A549 (cell line): ENCODE data around the gene BLCAP. TPM values are rescaled to one million over a fixed set of nuclear protein-coding genes. Genes with fewer than 3 reads are reported as not detected.

ENCODE experiments used
- ATAC-seq, 2 experiments: fragments of 200-7000 bp in 1 of 2; fragments of >200 bp in 1 of 2; cut with Nextera tagmentation in 1 of 2; cut with Tn5 transposase in 1 of 2; 3 replicates each; pipeline versions ENCODE4 v1.8.0 to v1.9.1; 2018 to 2020; ENCODE audit warnings: mild to moderate bottlenecking in 1 of 2, moderate library complexity in 1 of 2
- CTCF ChIA-PET: fragments of 300-600 bp; sonication (Branson Sonifier 250); formaldehyde crosslinking; extraction: SDS; loops from one replicate; lab custom pipeline; 2021; ENCODE audit warnings: antibody characterized with exemption, inconsistent platforms; lab: Yijun Ruan, JAX
- POLR2A ChIA-PET: fragments of 350-600 bp; formaldehyde crosslinking; extraction: SDS; loops from one replicate; lab custom pipeline; 2021; ENCODE audit warnings: antibody characterized with exemption, inconsistent platforms; lab: Yijun Ruan, JAX
- DNase-seq, 2 experiments: peaks; one replicate each; pipeline versions ENCODE4 v3.0.0 to v3.0.0-alpha.2; 2011 to 2016; ENCODE audit warnings: low read depth in 1 of 2, low spot score in 1 of 2
- FAIRE-seq: peaks from 2 replicates; lab custom pipeline; 2011; peaks lifted over from hg19 to GRCh38; lab: Jason Lieb, UNC
- H3K27ac ChIP-seq, 2 experiments: fragments of >200 bp; sonication (Bioruptor Twin); formaldehyde crosslinking; 3 replicates each; pipeline ENCODE4 v1.5.1; 2016 to 2017
- H3K4me1 ChIP-seq: fragments of >200 bp; sonication (Bioruptor Twin); formaldehyde crosslinking; 3 replicates; pipeline ENCODE4 v1.6.1; 2016
- H3K4me2 ChIP-seq: fragments of >200 bp; sonication (Bioruptor Twin); formaldehyde crosslinking; 3 replicates; pipeline ENCODE4 v1.6.1; 2016
- H3K4me3 ChIP-seq: fragments of >200 bp; sonication (Bioruptor Twin); formaldehyde crosslinking; 3 replicates; pipeline ENCODE4 v1.5.1; 2016
- H3K9me3 ChIP-seq: fragments of >200 bp; sonication (Bioruptor Twin); formaldehyde crosslinking; 3 replicates; pipeline ENCODE4 v1.6.1; 2016
- BHLHE40 ChIP-seq: IDR thresholded peaks from 2 replicates; pipeline ENCODE4 v1.6.1; 2012; ENCODE audit warnings: low read depth, low read length, inconsistent platforms
- CHD2 ChIP-seq: fragments of 150-350 bp; IDR thresholded peaks from 2 replicates; pipeline ENCODE4 v1.6.1; 2014; ENCODE audit warnings: low read length; ENCODE audit not compliant: partially characterized antibody
- EHMT2 ChIP-seq: fragments of 200-600 bp; sonication (generic); IDR thresholded peaks from 2 replicates; pipeline ENCODE4 v1.6.1; 2016; ENCODE audit warnings: antibody characterized with exemption, low read depth, mild to moderate bottlenecking, moderate library complexity
- ESRRA ChIP-seq: fragments of 150-350 bp; IDR thresholded peaks from 2 replicates; pipeline ENCODE4 v1.6.1; 2014; ENCODE audit warnings: mild to moderate bottlenecking, low read length, borderline replicate concordance
- HOXA7 ChIP-seq: fragments of 250-450 bp; sonication (Bioruptor Pico); IDR thresholded peaks from 2 replicates; pipeline ENCODE4 v1.5.0; 2020; ENCODE audit warnings: mild to moderate bottlenecking, moderate library complexity
- HOXB13 ChIP-seq: fragments of 250-450 bp; sonication (Bioruptor Pico); IDR thresholded peaks from 2 replicates; pipeline ENCODE4 v1.5.0; 2020; ENCODE audit warnings: low read depth, mild to moderate bottlenecking, moderate library complexity
- HOXB5 ChIP-seq: fragments of 250-450 bp; sonication (Bioruptor Pico); IDR thresholded peaks from 2 replicates; pipeline ENCODE4 v1.5.0; 2020; ENCODE audit warnings: mild to moderate bottlenecking, moderate library complexity
- JUN ChIP-seq, 2 experiments: fragments of >200 bp; sonication (Bioruptor Twin); formaldehyde crosslinking; IDR thresholded peaks; 2 replicates in 1 of 2; 3 replicates in 1 of 2; pipeline ENCODE4 v1.6.1; 2016 to 2017
- MAFK ChIP-seq: fragments of 450-650 bp; IDR thresholded peaks from 2 replicates; pipeline ENCODE4 v1.6.1; 2014; ENCODE audit not compliant: partially characterized antibody
- MAZ ChIP-seq: fragments of 150-350 bp; IDR thresholded peaks from 2 replicates; pipeline ENCODE4 v1.6.1; 2014; ENCODE audit warnings: antibody characterized with exemption, low read depth, low read length, borderline replicate concordance
- POLR2AphosphoS2 ChIP-seq: conservative IDR thresholded peaks from 2 replicates; pipeline ENCODE4 v1.6.1; 2012; ENCODE audit warnings: low read length, improper control_type of control experiment, inconsistent platforms
- RARB ChIP-seq: fragments of 250-450 bp; sonication (Bioruptor Pico); IDR thresholded peaks from 2 replicates; pipeline ENCODE4 v1.8.0; 2021; ENCODE audit warnings: mild to moderate bottlenecking, moderate library complexity
- RNF2 ChIP-seq: fragments of 200-600 bp; sonication (generic); IDR thresholded peaks from 2 replicates; pipeline ENCODE4 v1.6.1; 2016; ENCODE audit warnings: low read depth, mild to moderate bottlenecking, antibody characterized with exemption, moderate library complexity, borderline replicate concordance
- TP53 ChIP-seq: fragments of 250-450 bp; sonication (Bioruptor Pico); IDR thresholded peaks from 2 replicates; pipeline ENCODE4 v1.5.0; 2021; ENCODE audit warnings: mild to moderate bottlenecking, moderate library complexity
- WGBS: methylation state at CpG from one replicate; pipeline ENCODE4 v1.1.6; 2017; ENCODE audit errors: missing lambda C conversion rate; 5-methylcytosine and 5-hydroxymethylcytosine counted together
- polyA plus RNA-seq, 4 experiments: library from polyadenylated mRNA; depleted of rRNA in 3 of 4; stranded (reverse); fragments of >200 nt; fragmentation: RNase III in 1 of 4; extraction: RNeasy Plus Mini Kit Qiagen cat#74134 plus additional on column Dnase treatment in 1 of 4; gene quantifications; 2 replicates in 3 of 4; 3 replicates in 1 of 4; pipeline ENCODE4 v1.2.3, GENCODE V29; 2011 to 2017
- TF ChIP-seq, protein P1 (sequence below): fragments of 250-450 bp; sonication (Bioruptor Pico); IDR thresholded peaks from 2 replicates; pipeline ENCODE4 v1.5.0; 2021; ENCODE audit warnings: mild to moderate bottlenecking, moderate library complexity, borderline replicate concordance
- TF ChIP-seq, protein P2 (sequence below): fragments of >200 bp; sonication (Bioruptor Twin); formaldehyde crosslinking; IDR thresholded peaks from 3 replicates; pipeline ENCODE4 v1.5.1; 2016
- TF ChIP-seq, protein P3 (sequence below): fragments of 450-650 bp; IDR thresholded peaks from 2 replicates; pipeline ENCODE4 v1.6.1; 2014; ENCODE audit warnings: antibody characterized with exemption
- TF ChIP-seq, protein P4 (sequence below): fragments of 200-600 bp; sonication (generic); IDR thresholded peaks from 2 replicates; pipeline ENCODE4 v1.6.1; 2016; ENCODE audit warnings: antibody characterized with exemption, mild to moderate bottlenecking, moderate library complexity
- TF ChIP-seq, protein P5 (sequence below): IDR thresholded peaks from 2 replicates; pipeline ENCODE4 v1.6.1; 2012
- TF ChIP-seq, protein P6 (sequence below): IDR thresholded peaks from 2 replicates; pipeline ENCODE4 v1.6.1; 2012

BLCAP gene
- polyA plus RNA-seq, 2 of the 4 experiments (the other 2 are of a cell fraction): 30.3 to 49.0 TPM

DNA sequence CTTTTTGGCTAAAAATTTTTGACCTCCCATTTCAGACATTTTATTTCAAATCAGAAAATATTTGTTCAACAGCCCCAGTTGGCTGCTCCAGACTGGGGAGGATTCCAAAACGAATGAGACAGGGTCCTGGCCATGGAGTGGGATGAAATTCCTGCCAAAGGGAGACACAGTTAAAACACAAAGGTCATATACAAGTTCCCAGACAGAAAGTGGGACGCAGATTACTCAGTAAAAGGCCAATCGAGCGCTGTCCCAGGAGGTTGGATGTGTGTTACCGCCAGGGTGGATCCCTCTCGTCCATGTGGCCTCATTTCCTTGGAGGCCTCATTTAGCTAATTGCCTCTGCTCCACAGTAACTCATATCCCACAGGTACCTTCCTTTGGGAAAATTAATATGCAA is 48.4 kb downstream of the BLCAP start:
- DNase-seq: no peak
- Histone ChIP-seq H3K9me3 (no peaks in the 10 kb centered on the region), H3K4me2 (no peak overlapping the region), H3K4me3 (no peak overlapping the region), H3K27ac (no peak overlapping the region), H3K4me1 (no peaks in the 10 kb centered on the region)
- no peak for ATAC-seq
- FAIRE-seq: no peak
- 43% methylated on average over 6 of the region's 6 CpGs for WGBS
- CTCF ChIA-PET: interaction anchor here (1.2 to 1.4 kb wide), 2 partner anchors 15 to 55 kb away, joined by 3 read pairs; no protein-coding TSS in a partner anchor
- POLR2A ChIA-PET: no interaction called here
- TF ChIP-seq, protein P1, sequence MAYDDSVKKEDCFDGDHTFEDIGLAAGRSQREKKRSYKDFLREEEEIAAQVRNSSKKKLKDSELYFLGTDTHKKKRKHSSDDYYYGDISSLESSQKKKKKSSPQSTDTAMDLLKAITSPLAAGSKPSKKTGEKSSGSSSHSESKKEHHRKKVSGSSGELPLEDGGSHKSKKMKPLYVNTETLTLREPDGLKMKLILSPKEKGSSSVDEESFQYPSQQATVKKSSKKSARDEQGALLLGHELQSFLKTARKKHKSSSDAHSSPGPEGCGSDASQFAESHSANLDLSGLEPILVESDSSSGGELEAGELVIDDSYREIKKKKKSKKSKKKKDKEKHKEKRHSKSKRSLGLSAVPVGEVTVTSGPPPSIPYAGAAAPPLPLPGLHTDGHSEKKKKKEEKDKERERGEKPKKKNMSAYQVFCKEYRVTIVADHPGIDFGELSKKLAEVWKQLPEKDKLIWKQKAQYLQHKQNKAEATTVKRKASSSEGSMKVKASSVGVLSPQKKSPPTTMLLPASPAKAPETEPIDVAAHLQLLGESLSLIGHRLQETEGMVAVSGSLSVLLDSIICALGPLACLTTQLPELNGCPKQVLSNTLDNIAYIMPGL (CRISPR knock-in tag): no peak
- TF ChIP-seq HOXA7 (CRISPR knock-in tag) (no peak), CHD2 (no peak), TP53 (CRISPR knock-in tag) (no peak), HOXB5 (CRISPR knock-in tag) (no peak), MAZ (no peak), MAFK (no peak), RARB (CRISPR knock-in tag) (no peak), RNF2 (no peak), ESRRA (no peak), JUN (IDR thresholded peaks at IDR 0.05) (no peak), POLR2AphosphoS2 (no peak), EHMT2 (no peak), HOXB13 (CRISPR knock-in tag) (no peak), BHLHE40 (no peak)
- TF ChIP-seq, protein P2, sequence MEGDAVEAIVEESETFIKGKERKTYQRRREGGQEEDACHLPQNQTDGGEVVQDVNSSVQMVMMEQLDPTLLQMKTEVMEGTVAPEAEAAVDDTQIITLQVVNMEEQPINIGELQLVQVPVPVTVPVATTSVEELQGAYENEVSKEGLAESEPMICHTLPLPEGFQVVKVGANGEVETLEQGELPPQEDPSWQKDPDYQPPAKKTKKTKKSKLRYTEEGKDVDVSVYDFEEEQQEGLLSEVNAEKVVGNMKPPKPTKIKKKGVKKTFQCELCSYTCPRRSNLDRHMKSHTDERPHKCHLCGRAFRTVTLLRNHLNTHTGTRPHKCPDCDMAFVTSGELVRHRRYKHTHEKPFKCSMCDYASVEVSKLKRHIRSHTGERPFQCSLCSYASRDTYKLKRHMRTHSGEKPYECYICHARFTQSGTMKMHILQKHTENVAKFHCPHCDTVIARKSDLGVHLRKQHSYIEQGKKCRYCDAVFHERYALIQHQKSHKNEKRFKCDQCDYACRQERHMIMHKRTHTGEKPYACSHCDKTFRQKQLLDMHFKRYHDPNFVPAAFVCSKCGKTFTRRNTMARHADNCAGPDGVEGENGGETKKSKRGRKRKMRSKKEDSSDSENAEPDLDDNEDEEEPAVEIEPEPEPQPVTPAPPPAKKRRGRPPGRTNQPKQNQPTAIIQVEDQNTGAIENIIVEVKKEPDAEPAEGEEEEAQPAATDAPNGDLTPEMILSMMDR: no peak
- TF ChIP-seq, protein P3, sequence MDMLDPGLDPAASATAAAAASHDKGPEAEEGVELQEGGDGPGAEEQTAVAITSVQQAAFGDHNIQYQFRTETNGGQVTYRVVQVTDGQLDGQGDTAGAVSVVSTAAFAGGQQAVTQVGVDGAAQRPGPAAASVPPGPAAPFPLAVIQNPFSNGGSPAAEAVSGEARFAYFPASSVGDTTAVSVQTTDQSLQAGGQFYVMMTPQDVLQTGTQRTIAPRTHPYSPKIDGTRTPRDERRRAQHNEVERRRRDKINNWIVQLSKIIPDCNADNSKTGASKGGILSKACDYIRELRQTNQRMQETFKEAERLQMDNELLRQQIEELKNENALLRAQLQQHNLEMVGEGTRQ: no peak
- TF ChIP-seq, protein P4, sequence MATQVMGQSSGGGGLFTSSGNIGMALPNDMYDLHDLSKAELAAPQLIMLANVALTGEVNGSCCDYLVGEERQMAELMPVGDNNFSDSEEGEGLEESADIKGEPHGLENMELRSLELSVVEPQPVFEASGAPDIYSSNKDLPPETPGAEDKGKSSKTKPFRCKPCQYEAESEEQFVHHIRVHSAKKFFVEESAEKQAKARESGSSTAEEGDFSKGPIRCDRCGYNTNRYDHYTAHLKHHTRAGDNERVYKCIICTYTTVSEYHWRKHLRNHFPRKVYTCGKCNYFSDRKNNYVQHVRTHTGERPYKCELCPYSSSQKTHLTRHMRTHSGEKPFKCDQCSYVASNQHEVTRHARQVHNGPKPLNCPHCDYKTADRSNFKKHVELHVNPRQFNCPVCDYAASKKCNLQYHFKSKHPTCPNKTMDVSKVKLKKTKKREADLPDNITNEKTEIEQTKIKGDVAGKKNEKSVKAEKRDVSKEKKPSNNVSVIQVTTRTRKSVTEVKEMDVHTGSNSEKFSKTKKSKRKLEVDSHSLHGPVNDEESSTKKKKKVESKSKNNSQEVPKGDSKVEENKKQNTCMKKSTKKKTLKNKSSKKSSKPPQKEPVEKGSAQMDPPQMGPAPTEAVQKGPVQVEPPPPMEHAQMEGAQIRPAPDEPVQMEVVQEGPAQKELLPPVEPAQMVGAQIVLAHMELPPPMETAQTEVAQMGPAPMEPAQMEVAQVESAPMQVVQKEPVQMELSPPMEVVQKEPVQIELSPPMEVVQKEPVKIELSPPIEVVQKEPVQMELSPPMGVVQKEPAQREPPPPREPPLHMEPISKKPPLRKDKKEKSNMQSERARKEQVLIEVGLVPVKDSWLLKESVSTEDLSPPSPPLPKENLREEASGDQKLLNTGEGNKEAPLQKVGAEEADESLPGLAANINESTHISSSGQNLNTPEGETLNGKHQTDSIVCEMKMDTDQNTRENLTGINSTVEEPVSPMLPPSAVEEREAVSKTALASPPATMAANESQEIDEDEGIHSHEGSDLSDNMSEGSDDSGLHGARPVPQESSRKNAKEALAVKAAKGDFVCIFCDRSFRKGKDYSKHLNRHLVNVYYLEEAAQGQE: no peak
- TF ChIP-seq, protein P5, sequence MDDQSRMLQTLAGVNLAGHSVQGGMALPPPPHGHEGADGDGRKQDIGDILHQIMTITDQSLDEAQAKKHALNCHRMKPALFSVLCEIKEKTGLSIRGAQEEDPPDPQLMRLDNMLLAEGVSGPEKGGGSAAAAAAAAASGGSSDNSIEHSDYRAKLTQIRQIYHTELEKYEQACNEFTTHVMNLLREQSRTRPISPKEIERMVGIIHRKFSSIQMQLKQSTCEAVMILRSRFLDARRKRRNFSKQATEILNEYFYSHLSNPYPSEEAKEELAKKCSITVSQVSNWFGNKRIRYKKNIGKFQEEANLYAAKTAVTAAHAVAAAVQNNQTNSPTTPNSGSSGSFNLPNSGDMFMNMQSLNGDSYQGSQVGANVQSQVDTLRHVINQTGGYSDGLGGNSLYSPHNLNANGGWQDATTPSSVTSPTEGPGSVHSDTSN: no peak
- TF ChIP-seq, protein P6, sequence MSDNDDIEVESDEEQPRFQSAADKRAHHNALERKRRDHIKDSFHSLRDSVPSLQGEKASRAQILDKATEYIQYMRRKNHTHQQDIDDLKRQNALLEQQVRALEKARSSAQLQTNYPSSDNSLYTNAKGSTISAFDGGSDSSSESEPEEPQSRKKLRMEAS: no peak
